ENCODE measurements around the gene FAR2.

FAR2 gene

DNA sequence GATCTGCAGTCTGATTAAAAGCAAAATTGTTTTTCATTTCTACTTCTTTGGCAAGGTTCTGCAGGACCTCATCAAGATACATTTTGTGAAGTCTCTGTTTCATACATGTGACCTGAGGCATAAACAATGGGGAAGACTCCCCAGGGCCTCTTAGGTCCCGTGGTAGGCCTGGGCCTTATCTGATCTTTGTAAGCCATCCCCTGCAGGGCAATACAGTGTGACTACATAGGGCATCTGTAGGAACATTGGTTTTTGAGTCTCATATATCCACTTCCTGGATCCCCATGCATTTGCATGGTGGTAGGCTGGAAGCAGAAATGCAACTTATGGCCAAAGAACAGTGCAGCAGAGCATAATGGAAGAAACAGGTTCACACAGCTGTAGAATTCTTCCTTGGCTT lies 6.0 kb downstream of the FAR2 start:
- ChIA-PET POLR2A (no interaction called here), CTCF (no interaction called here)
- DNase-seq (ENCODE audit: extremely low spot score), result peak; percentile 46
- TF ChIP-seq ARNT (IDR thresholded peaks at IDR 0.05), result no peak
- TF ChIP-seq ELF4 (IDR thresholded peaks at IDR 0.05), result 0 out of 2 replicates have a peak, but pooled peaks have one; percentile 18

DNA sequence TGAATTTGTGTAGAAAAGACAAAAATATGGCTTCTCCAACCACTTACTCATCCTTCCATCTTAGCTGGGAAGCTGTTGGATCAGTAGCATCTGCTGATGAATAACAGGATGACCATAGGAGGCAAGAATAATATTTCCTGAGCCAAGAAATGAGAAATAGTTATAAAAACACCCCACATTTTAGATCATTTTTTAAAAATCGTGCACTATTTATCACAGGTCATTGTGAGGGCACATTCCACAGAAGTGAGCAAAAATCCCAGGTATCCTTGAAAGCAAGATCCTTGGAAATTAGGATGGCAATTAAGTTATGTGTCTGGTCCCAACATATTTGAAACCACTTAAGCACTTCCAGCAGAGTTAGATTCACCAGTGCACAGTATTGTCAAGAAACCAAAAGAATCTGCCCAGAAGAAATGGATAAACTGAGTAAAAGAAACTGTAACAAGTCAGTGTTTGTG lies 8.4 kb downstream of the FAR2 start:
- TF ChIP-seq FOXM1 (IDR thresholded peaks at IDR 0.05; ENCODE audit: borderline replicate concordance), result no peak
- no peak for TF ChIP-seq NFRKB (IDR thresholded peaks at IDR 0.05)
- TF ChIP-seq, protein P1, sequence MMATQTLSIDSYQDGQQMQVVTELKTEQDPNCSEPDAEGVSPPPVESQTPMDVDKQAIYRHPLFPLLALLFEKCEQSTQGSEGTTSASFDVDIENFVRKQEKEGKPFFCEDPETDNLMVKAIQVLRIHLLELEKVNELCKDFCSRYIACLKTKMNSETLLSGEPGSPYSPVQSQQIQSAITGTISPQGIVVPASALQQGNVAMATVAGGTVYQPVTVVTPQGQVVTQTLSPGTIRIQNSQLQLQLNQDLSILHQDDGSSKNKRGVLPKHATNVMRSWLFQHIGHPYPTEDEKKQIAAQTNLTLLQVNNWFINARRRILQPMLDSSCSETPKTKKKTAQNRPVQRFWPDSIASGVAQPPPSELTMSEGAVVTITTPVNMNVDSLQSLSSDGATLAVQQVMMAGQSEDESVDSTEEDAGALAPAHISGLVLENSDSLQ (IDR thresholded peaks at IDR 0.05), result no peak
- no peak for TF ChIP-seq SP1 (IDR thresholded peaks at IDR 0.05)
- TF ChIP-seq L3MBTL2 (conservative IDR thresholded peaks at IDR 0.05), result no peak
- TF ChIP-seq CTBP1 (IDR thresholded peaks at IDR 0.05; ENCODE audit: borderline replicate concordance), result no peak
- DNase-seq (ENCODE audit: extremely low spot score), result no peak
- POLR2A ChIA-PET, result no interaction called here
- CTCF ChIA-PET, result no interaction called here

DNA sequence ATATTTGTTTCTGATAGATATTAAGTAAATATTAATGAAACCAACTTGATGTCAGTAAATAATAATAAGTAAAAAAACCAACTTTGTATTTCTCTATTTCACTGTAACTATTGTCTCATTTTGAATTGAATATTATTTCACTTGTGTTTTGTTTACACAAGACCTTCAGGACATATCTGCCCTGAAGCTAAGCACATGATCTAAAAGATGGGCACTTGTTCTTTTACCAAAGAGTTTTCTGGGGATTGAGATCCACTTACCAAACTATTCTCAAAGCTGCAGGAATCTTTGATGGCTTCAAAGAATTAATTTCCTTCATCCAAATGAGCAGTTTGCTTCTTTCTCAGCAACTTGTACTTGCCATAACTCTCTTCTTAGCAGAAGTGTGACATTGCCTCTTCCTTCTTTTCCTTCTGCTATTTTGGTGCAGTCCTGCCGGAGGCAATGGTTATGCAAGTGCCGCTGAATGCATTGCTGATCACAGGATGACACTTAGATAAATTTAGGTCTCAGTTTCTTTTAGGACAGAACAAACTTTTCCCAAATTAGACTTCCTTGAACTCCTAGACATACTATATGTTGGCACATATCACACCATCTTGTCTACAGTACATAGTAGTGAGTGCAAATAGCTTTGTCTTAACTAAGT lies 9.2 kb downstream of the FAR2 start:
- DNase-seq (ENCODE audit: extremely low spot score), result no peak
- TF ChIP-seq SUZ12 (IDR thresholded peaks at IDR 0.05) (no peak), ELF4 (IDR thresholded peaks at IDR 0.05) (no peak)
- ChIA-PET CTCF (no interaction called here), POLR2A (interaction anchor here (1.0 kb wide), 1 partner anchor 10 kb away, joined by 3 read pairs; the partner anchor contains the start of gene FAR2)

DNA sequence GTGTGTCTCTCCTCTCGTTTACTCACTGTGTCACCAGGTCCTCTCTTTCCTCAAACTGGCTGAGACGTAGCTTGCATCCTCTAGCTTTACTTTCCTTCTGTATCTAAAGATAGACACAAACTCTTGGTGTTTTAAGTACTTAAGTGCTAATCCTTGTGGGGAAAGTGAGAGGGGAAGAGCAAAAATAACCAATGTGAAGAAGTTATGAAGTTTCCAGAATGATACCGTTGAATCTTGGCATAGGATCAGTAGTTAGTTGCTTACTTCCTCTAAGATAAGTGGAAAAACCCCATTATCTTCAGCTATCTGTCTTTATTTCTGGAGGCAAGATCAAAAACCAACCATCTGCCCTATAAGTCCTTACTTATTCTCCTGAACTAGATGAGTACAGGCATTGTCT lies 10.6 kb downstream of the FAR2 start:
- ChIA-PET CTCF (no interaction called here), POLR2A (no interaction called here)
- DNase-seq (ENCODE audit: extremely low spot score), result no peak
- no peak for TF ChIP-seq SP1 (IDR thresholded peaks at IDR 0.05)
- TF ChIP-seq BHLHE40 (IDR thresholded peaks at IDR 0.05; ENCODE audit: borderline replicate concordance), result no peak
- no peak for TF ChIP-seq ARNT (IDR thresholded peaks at IDR 0.05)
- TF ChIP-seq FOXA1 (IDR thresholded peaks at IDR 0.05), result no peak
- TF ChIP-seq L3MBTL2 (conservative IDR thresholded peaks at IDR 0.05), result no peak
- TF ChIP-seq ELF4 (IDR thresholded peaks at IDR 0.05), result no peak
- TF ChIP-seq SUZ12 (IDR thresholded peaks at IDR 0.05), result no peak
- no peak for TF ChIP-seq LEF1 (IDR thresholded peaks at IDR 0.05; ENCODE audit: borderline replicate concordance)
- no peak for TF ChIP-seq TARDBP (IDR thresholded peaks at IDR 0.05)
- TF ChIP-seq, protein P1 (IDR thresholded peaks at IDR 0.05), result no peak
- TF ChIP-seq CTBP1 (IDR thresholded peaks at IDR 0.05; ENCODE audit: borderline replicate concordance), result no peak
- no peak for TF ChIP-seq FOXK2 (IDR thresholded peaks at IDR 0.05)
- TF ChIP-seq FOXM1 (IDR thresholded peaks at IDR 0.05; ENCODE audit: borderline replicate concordance), result no peak
- no peak for TF ChIP-seq NFRKB (IDR thresholded peaks at IDR 0.05)

DNA sequence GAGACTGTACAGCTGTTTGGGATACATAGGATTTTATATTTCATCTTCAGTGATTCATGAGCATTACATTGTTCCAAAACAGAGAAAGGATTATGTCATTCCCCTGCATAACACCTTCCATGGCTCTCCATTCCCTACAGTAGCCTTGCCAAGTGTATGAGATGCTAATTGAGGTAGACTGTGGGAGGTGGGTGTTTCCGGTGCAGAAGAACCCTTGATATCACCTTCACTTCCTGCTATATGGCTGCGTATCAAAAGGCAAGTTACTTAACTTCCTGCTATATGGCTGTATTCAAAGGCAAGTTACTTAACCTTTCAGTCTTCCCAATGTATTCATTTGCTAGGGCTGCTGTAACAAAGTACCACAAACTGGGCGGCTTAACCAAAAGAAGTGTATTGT lies 11.2 kb downstream of the FAR2 start:
- ChIA-PET POLR2A (no interaction called here), CTCF (no interaction called here)
- DNase-seq (ENCODE audit: extremely low spot score), result no peak
- TF ChIP-seq ARNT (IDR thresholded peaks at IDR 0.05) (no peak), FOXA1 (IDR thresholded peaks at IDR 0.05) (no peak), CTBP1 (IDR thresholded peaks at IDR 0.05; ENCODE audit: borderline replicate concordance) (no peak)

DNA sequence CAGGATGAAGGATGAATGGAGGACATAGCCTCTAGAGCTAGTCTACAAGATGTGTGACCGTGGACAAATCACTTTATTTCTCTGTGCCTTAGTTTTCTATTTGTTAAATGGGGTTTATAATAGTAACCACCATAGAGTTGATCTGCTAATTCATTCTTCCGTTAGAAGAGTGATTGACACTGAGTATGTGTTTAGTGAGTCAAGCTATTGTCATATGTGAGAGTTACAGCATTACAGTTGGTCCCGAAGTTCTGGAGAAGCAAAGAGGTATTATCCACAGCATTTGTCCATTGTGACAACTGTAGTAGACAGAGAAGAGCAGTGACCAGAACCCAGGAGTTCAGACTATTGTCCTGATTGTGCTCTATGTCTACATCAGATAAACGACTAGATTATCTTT lies 14.1 kb downstream of the FAR2 start:
- TF ChIP-seq BHLHE40 (IDR thresholded peaks at IDR 0.05; ENCODE audit: borderline replicate concordance) (no peak), FOXK2 (IDR thresholded peaks at IDR 0.05) (no peak), HDGF (IDR thresholded peaks at IDR 0.05; ENCODE audit: borderline replicate concordance) (no peak), CTBP1 (IDR thresholded peaks at IDR 0.05; ENCODE audit: borderline replicate concordance) (no peak), SP1 (IDR thresholded peaks at IDR 0.05) (no peak), L3MBTL2 (conservative IDR thresholded peaks at IDR 0.05) (no peak), ZNF384 (IDR thresholded peaks at IDR 0.05) (no peak)
- CTCF ChIA-PET, result interaction anchor here (0.6 kb wide), 1 partner anchor 90 kb away, joined by 3 read pairs; no protein-coding TSS in a partner anchor
- DNase-seq (ENCODE audit: extremely low spot score), result no peak
- POLR2A ChIA-PET, result no interaction called here

DNA sequence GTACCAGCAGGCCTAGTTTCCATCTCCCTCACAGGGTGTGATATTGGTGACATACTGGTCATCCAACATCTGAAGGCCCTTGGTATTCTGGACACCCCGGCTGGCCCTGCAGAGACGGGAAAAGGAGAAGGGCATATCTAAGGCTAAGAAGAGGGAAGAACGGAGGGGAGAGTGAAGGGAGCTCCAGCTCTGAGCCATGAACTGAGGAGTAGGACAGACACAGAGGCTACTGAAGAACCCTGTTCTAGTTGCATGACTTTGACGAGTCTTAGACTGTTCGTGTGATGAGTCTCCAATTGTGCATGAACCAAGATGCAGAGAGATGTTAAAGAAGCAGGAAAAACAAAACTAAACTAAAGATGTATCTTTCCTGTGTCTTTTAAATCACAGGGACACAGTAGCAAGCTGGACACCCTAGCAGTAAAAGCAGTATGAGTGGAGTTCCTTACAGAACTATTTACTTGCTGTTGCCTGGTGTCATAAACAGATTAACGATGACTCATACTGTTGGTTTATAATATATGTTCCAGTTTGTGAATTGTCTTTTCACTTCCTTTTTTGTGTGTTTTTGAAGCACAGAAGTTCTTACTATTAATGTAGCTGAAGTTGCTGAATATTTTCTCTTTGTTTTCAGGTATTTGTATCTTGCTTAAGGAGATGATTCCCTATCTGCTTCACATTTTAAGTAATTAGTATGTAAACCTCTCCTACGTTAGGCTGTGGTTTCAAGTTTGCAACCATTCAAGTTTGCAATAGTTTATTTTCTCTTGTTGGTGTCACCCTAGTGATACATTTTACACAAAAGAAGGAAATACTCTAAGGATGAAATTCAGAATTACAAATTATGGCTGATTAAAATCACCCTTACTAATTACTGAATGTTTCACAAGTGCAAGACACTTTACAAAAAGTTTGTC lies 15.7 kb downstream of the FAR2 start:
- ChIA-PET CTCF (no interaction called here), POLR2A (no interaction called here)
- no peak for TF ChIP-seq SP1 (IDR thresholded peaks at IDR 0.05)
- TF ChIP-seq ARNT (IDR thresholded peaks at IDR 0.05), result no peak
- no peak for TF ChIP-seq L3MBTL2 (conservative IDR thresholded peaks at IDR 0.05)
- DNase-seq (ENCODE audit: extremely low spot score), result no peak

DNA sequence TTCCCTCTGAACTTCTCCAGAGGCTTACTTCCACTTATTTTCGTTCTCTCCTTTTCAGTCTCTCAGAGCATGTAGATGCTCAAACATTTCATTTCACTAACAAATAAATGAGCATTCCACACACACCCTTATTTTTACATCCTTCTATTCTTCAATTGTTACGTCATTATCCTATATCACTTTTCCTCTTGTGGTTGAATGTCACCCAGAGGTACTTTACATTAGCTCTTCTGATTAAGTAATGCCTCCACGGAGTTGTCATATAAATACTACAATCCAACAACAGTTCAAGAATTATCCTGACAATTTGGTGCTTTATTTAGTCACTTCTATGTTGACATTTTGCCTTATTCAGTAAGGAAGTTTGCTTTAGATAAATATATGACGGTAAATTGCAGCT lies 18.4 kb downstream of the FAR2 start:
- ChIA-PET POLR2A (no interaction called here), CTCF (interaction anchor here (1.5 kb wide), 1 partner anchor 9 kb away, joined by 3 read pairs; no protein-coding TSS in a partner anchor)
- no peak for DNase-seq (ENCODE audit: extremely low spot score)
- TF ChIP-seq ARNT (IDR thresholded peaks at IDR 0.05) (no peak), L3MBTL2 (conservative IDR thresholded peaks at IDR 0.05) (no peak), HDGF (IDR thresholded peaks at IDR 0.05; ENCODE audit: borderline replicate concordance) (no peak), ELF4 (IDR thresholded peaks at IDR 0.05) (no peak), CTBP1 (IDR thresholded peaks at IDR 0.05; ENCODE audit: borderline replicate concordance) (no peak), TARDBP (IDR thresholded peaks at IDR 0.05) (no peak), FOXK2 (IDR thresholded peaks at IDR 0.05) (no peak), ZNF384 (IDR thresholded peaks at IDR 0.05) (no peak), SP1 (IDR thresholded peaks at IDR 0.05) (no peak), SUZ12 (IDR thresholded peaks at IDR 0.05) (no peak), FOXM1 (IDR thresholded peaks at IDR 0.05; ENCODE audit: borderline replicate concordance) (no peak), FOXA1 (IDR thresholded peaks at IDR 0.05) (no peak), BHLHE40 (IDR thresholded peaks at IDR 0.05; ENCODE audit: borderline replicate concordance) (no peak), NFRKB (IDR thresholded peaks at IDR 0.05) (no peak), LEF1 (IDR thresholded peaks at IDR 0.05; ENCODE audit: borderline replicate concordance) (no peak)
- TF ChIP-seq, protein P1 (IDR thresholded peaks at IDR 0.05), result no peak

Data from HEK293T (cell line).